Measurements from ENCODE around the gene TXNRD3.

GRCh38 chr3:126678693-126679317 lies 23.9 kb upstream of the TXNRD3 start:
- TF ChIP-seq CTCF (IDR thresholded peaks at IDR 0.05) (no peak), TP53 (CRISPR knock-in tag; IDR thresholded peaks at IDR 0.05) (no peak), POLR2A (IDR thresholded peaks at IDR 0.05; ENCODE audit: low read length) (no peak), SMC3 (IDR thresholded peaks at IDR 0.05) (no peak), POLR2AphosphoS2 (conservative IDR thresholded peaks at IDR 0.05; ENCODE audit: low read length) (no peak), USF2 (IDR thresholded peaks at IDR 0.05) (no peak), CBX8 (IDR thresholded peaks at IDR 0.05) (no peak), REST (IDR thresholded peaks at IDR 0.05) (no peak)
